ENCODE measurements around the gene COL5A1. TPM values are rescaled to one million over a fixed set of nuclear protein-coding genes. Genes with fewer than 3 reads are reported as not detected.

Gene COL5A1
- polyA plus RNA-seq (2013, experiment 1 of 2; ENCODE audit: insufficient read length): 1,669 TPM
- 1,573 TPM for polyA plus RNA-seq (2013, experiment 2 of 2; ENCODE audit: insufficient read length)

GRCh38 chr9:134641173-134641989, at the start of gene COL5A1:
TSS of gene COL5A1 (plus strand) at chr9:134641803. CDS start at chr9:134642188, 385 bp downstream.
- DNase-seq: peak; percentile 98

DNA sequence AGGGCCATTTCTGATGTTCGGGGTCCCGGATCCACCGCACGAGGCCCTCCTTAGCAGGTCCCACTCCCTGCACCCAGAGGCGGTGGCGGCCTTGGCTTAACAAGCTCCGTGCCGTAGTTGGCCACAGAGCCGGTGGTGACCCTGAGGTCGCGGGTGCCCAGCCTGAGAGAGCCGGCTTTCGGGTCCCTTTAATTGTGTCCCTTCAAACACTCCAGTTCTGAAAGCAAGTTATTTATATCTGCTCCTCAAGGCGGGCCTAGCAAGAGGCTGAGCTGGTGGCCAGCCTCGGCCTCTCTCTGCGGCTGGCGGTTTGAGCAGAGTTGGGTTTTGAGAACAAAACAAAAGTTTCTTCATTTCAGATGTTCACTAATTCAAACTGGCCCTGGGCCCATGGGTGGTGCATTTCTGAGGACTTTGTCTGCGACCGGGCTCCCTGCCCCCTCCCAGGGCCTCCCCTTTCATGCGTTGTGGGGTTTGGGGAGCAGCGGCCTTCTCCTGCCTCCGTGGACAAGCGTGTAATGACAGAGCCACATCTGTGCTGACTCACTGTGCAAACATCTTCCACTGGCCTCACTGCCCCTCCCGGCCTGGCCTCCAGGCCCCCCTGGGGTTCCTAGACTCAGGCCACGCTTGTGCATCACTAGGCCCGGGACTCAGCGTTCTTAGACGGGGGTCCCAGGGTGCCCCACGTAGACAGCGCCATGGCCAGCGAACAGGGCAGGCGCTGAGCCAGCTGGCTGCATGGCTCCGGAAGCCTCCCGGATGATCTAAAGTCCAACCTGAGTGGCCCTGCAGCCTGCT, 49.4 kb upstream of the COL5A1 start:
- peak; percentile 97 for DNase-seq

- no peak for DNase-seq
Observed at GRCh38 chr9:134592819-134593200, 48.8 kb upstream of the COL5A1 start.

DNA sequence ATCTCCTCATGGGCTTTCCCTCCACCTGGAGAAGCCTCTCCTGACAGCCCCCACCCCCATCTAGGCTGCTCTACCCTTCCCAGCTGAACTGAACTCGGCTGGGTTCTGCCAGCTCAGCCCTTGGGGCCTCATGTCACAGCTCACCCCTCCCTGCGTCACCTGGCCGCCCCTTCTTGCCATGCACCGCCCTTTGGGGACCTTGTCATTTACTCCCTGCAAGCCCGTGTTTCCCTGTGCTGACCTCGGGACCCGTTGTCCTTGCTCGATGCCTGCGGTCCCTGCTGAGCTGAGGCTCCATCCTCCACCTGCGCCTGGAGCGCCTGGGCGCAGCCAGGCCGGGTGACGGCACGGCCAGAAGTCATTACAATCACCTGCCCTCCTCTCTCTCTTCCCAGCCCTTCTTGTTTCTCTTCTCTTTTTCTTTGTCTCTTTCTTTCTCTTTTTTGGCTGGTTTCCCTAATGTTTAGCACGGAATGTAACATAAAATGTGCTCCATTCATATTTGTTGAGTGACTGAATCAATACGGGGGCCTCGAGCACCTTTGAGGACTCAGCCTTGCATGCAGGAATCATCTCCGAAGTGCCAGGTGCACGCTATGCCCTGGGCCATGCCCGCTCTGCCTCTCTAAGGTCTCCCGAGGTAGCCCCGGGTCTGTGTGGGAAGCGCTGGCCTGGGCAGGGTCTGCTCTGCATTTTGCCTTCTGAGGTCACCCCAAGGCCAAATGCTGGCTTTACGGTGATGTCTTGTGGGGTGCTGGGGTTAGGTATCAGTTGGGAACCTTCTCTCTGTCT, 48.1 kb upstream of the COL5A1 start:
- peak; percentile 38 for DNase-seq

DNA sequence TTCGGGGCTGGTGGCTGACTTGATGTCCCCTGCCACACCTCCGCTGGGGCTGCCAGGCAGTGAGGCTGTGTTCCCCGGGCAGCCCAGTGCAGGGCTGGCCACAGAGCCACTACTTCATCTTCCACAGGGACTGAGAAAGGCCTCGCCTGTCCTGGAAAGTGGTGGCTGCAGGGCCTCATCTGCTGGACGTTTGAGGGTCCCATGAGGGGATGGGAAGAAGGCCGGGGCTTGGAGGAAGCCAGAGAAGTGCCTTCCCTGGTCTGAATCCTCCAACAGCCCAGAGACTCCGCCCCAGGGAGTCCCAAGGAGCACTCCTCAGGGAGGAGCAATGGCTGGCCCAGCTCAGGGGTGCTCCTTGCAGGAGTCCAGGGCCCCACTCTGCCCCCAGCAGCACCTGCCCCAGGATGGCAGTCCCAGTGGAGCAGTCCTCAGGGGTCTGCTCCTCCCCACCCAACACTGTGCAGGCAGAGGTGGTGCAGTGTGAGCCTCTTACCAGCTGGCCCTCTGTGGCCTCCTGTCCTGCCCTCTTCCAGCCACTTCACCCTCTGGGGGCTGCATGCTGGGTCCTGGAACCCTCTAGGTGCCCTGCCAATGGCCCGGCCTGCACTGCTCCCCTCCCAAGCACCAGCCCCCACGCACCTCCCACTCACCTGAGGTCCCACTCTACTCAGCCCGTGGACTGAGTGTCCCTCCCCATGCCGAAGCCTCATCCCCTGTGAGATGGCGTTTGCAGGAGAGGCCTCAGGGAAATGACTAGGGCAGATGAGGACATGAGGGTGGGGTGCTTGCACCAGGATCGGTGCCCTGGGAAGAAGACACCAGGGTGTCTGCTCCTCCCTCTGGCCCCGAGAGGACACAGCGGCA, 47.3 kb upstream of the COL5A1 start:
- DNase-seq: no peak

DNA sequence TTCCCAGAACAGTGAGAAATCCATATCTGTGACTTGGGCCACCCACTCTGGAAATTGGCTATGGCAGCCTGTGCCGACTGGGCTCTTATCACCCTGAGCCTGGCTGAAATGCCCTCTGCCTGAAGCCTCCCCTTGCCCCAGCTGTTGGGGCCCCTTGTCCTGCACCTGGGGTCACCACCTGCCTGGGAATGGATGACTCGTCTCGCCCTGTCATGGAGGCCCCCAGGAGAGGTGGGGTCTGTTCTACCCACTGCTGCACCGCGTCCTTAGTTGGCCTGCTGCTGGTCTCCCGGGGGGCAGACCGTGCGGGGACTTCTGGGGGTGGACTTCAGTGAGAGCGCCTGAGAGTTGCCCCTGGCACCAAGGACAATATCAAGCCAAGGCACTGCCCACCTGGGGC, 46.6 kb upstream of the COL5A1 start:
- DNase-seq: no peak

DNA sequence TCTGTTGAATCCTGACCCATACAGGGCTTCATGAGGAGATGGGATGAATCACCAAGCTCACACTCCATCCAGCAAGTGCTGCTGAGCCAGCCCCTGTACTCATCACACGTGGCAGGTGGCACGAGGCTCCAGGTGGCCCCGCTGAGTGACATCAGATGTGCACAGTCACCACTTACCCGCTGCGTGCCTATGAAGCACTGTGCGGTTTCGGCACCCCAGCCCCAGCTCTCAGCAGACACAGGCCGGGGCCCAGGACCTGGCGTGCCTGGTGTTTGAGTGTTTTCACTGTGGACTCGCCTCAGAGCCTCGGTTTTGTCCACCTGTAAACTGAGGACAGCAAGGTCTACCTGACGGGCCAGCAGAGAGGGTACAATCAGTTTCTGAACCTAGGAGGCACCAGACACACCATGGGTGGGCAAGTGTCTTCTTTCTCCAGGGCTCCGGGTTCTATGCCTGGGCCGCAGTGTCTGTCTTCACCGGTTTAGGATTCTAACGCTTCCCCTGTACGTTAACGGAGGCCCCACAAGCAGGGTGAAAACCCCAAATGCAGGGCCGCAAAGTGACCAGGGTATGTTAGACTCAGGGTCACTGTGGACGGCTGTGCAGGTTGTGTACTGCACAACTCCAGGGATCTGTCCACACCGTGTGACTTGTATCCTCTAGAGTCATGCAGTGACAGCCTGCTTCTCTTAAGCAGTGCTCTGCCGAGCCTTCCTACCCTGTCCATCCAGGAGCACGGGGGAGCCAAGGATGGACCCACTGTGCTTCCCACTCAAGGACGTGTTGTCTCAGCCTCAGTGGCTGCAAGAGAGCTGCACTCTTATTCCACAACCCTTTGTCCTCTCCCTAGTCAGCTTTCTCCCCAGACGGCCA, 44.3 kb upstream of the COL5A1 start:
- DNase-seq: no peak

GRCh38 chr9:134597957-134598883, 43.4 kb upstream of the COL5A1 start:
- DNase-seq: no peak

- DNase-seq: no peak
Observed at GRCh38 chr9:134598884-134599245, 42.7 kb upstream of the COL5A1 start.

GRCh38 chr9:134600371-134600770, 41.2 kb upstream of the COL5A1 start:
- no peak for DNase-seq

DNA sequence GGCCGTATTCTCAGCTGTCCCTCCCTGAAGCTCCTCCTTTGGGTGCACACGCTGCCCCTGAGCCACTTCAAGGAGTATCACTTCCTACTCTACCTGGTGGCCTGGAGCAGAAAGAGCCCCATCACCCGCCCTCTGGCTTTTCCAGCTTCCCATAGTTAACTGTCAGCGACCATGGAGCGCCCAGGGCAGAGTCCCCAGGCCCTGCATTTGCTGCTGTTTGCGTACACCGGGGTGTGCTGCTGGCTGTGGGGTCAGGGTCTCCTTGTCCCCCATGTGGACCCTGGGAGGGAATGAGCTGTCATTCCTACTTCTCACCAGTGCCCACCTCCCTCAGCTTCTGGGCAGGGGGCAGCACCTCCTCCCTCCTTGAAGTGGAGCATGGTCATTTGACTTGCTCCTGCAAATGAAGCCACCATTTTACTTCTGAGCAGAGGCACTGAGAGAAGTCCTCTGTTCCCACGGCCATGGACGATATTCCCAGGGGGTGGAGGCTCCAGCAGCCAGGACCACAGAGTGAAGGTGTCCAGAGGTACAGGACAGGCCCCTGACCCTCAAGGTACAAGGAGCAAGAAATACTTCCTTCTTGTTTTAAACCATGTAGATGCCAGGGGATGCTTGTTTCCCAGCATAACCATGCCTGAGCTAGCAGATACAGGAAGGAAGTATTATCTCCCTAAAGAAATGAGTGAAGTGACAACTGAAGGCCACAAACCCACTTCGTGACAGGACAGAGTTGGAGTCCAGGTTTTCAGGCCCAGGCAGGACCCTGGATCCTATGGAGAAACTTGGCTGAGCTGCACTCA, 40.6 kb upstream of the COL5A1 start:
- DNase-seq: no peak

DNA sequence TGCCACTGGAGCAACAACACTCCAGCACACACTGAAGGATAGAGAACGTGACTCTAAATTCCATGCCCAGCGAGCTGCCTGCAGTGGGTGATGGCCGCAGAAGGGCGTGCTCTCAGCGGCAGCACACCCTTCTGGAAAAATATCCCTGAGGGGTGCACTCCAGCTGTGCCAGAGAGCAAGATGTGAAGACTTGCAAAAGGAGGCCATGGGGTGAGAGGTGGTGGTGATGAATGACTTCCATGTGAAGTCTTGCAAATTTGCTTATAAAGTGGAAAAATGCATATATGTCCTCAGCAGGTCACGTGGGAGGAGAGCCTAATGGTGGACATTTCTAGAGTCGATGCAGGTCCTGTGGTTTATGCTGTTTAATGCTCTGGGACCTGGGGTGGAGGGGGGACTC, 39.8 kb upstream of the COL5A1 start:
- DNase-seq: peak; percentile 38

DNA sequence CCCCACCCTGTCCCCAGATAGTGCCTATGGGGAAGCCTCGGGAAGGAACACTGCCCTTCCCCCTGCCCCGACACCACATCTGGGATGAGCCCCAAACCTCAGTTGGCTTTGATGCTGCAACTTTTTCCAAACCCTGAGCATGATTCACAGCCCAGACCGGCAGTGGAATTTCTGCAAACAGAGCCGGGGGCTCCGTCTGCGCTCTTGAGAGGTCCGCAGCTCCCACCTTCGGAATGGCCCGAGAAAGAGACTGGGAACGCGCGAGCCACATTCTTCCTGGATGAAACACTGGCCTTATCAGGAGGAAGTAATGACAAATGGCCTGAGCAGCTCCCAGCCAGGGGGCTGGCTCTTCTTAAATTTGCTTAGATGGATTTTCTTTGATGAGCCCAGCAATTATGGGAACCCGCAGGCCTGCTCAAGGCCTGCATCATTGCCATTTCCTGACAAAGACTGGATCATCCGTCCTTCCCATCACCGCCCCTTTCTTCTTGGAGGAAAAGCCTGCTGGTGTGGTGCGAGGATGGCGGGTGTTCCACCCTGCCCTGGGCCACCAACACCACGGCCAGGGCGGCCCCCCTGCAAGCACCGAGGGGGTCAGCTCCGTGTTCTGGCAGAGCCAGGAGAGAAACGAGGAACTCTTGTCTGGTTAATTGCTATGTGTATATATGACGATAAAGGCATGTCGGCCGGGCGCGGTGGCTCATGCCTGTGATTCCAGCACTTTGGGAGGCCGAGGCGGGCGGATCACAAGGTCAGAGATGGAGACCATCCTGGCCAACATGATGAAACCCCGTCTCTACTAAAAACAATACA, 38.8 kb upstream of the COL5A1 start:
- peak; percentile 100 for DNase-seq

DNA sequence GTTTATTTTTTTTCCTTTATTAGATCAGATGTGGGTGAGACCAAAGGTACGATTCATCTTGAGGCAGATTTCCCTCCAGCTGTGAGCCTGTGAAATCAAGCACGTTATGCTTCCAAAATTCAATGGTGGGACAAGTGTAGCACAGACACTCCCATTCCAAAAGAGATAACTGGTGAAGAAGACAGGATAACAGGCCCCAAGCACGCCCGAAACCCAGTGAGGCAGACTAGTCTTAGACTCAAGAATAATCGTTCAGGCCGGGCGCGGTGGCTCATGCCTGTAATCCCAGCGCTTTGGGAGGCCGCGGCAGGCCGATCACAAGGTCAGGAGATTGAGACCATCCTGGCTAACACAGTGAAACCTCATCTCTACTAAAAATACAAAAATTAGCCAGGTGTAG, 36.8 kb upstream of the COL5A1 start:
- DNase-seq: no peak

GRCh38 chr9:134605351-134605965, 36.1 kb upstream of the COL5A1 start:
- no peak for DNase-seq

DNA sequence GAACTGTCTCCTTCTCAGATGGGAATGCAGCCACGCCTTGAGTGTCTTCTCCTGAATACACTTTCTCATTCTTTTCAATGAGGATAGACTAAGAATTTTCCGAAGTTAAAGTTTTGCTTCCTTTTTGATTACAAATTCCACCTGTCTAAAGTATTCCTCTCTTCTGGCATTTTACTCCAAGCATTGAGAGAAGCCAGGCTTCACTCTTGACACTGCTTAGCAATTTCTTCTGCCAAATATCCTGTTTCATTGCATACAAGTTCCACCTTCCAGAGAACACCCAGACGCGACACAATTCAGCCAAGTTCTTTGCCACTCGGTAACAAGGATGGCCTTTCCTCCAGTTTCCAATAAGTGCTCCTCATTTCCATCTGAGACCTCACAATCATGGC, 35.6 kb upstream of the COL5A1 start:
- no peak for DNase-seq

- peak; percentile 42 for DNase-seq
Observed at GRCh38 chr9:134606951-134607731, 34.5 kb upstream of the COL5A1 start.

Data from fibroblast of skin of scalp (primary cell).